ENCODE data around the gene RAP1B. TPM values are rescaled to one million over a fixed set of nuclear protein-coding genes. Genes with fewer than 3 reads are reported as not detected.

RAP1B gene
- total and polyA plus RNA-seq, 2 donors (not counting 1 experiment from before 2014, with no cell fraction given), result 54.5 to 159 TPM

GRCh38 chr12:68564166-68564565, 46.5 kb upstream of the RAP1B start:
- Histone ChIP-seq H3K27ac (ENCODE audit: low read length in 2 of 2) (no peak overlapping the region), H4K20me1 (ENCODE audit: control insufficient read depth, insufficient read depth, low read length, poor library complexity, severe bottlenecking) (no peaks in the 10 kb centered on the region), H3K9me3 (ENCODE audit: control extremely low read depth in 1 of 3, control insufficient read depth in 2 of 3, insufficient read depth in 1 of 3, low read length in 2 of 3) (no peaks in the 10 kb centered on the region), H3K4me2 (replicated peaks; ENCODE audit: low read depth, low read length, poor library complexity, severe bottlenecking) (no peak overlapping the region), H3K4me1 (ENCODE audit: control insufficient read depth in 2 of 2, insufficient read depth in 2 of 2, low read length in 2 of 2) (no peaks in the 10 kb centered on the region), H3K9ac (ENCODE audit: low read length) (no peak overlapping the region), H3K79me2 (ENCODE audit: control insufficient read depth, insufficient read depth, low read length) (no peaks in the 10 kb centered on the region), H2AFZ (ENCODE audit: insufficient read depth, low read depth, low read length, poor library complexity, severe bottlenecking) (no peak overlapping the region), H3K27me3 (replicated peaks in 1 of 4; ENCODE audit: control extremely low read depth in 1 of 4, control insufficient read depth in 3 of 4, insufficient read depth in 4 of 4, low read length in 3 of 4) (no peaks in the 10 kb centered on the region), H3K4me3 (ENCODE audit: control extremely low read depth in 1 of 5, extremely low read depth in 1 of 5, insufficient read depth in 1 of 5, low read depth in 2 of 5, low read length in 4 of 5) (no peak overlapping the region), H3K36me3 (replicated peaks in 1 of 2; ENCODE audit: control extremely low read depth in 1 of 2, control insufficient read depth in 1 of 2, extremely low read depth in 1 of 2, insufficient read depth in 2 of 2, low read length in 1 of 2) (no peaks in the 10 kb centered on the region)
- ATAC-seq (ENCODE audit: low read depth), result no peak
- Mint-ChIP-seq H3K27ac (no peak overlapping the region), H3K4me3 (no peak overlapping the region), H3K9me3 (ENCODE audit: insufficient read depth) (no peaks in the 10 kb centered on the region), H3K4me1 (peaks cover 4% of the 10 kb centered on the region), H3K27me3 (no peaks in the 10 kb centered on the region)
- CTCF ChIA-PET, result no interaction called here
- DNase-seq, result no peak
- no peak for TF ChIP-seq CTCF (IDR thresholded peaks at IDR 0.05)
- TF ChIP-seq EZH2 (IDR thresholded peaks at IDR 0.05; ENCODE audit: borderline replicate concordance, insufficient read depth, low read depth, low read length, poor library complexity, severe bottlenecking), result no peak
- no CpG with 5 or more reads among the region's 1 CpG for WGBS (ENCODE audit: insufficient coverage)
- POLR2A ChIA-PET, result no interaction called here
- intact Hi-C loops (cut with micrococcal nuclease), result no loop called here

GRCh38 chr12:68565391-68565903, 45.3 kb upstream of the RAP1B start:
- Mint-ChIP-seq H3K27ac (no peak overlapping the region), H3K4me3 (no peak overlapping the region), H3K9me3 (ENCODE audit: insufficient read depth) (no peaks in the 10 kb centered on the region), H3K4me1 (peaks cover 4% of the 10 kb centered on the region), H3K27me3 (no peaks in the 10 kb centered on the region)
- no peaks in the 10 kb centered on the region for H3K36me3 ChIP-seq (replicated peaks in 1 of 2; ENCODE audit: control extremely low read depth in 1 of 2, control insufficient read depth in 1 of 2, extremely low read depth in 1 of 2, insufficient read depth in 2 of 2, low read length in 1 of 2)
- H3K4me1 ChIP-seq (ENCODE audit: control insufficient read depth in 2 of 2, insufficient read depth in 2 of 2, low read length in 2 of 2), result no peaks in the 10 kb centered on the region
- no peaks in the 10 kb centered on the region for H3K27me3 ChIP-seq (replicated peaks in 1 of 4; ENCODE audit: control extremely low read depth in 1 of 4, control insufficient read depth in 3 of 4, insufficient read depth in 4 of 4, low read length in 3 of 4)
- no peak overlapping the region for H3K27ac ChIP-seq (ENCODE audit: low read length in 2 of 2)
- intact Hi-C loops (cut with micrococcal nuclease), result no loop called here
- H3K9ac ChIP-seq (ENCODE audit: low read length), result no peak overlapping the region
- H3K4me2 ChIP-seq (replicated peaks; ENCODE audit: low read depth, low read length, poor library complexity, severe bottlenecking), result no peak overlapping the region
- WGBS (ENCODE audit: insufficient coverage), result no CpG with 5 or more reads among the region's 1 CpG
- ATAC-seq (ENCODE audit: low read depth) (no peak), DNase-seq (no peak)
- H2AFZ ChIP-seq (ENCODE audit: insufficient read depth, low read depth, low read length, poor library complexity, severe bottlenecking), result no peak overlapping the region
- H3K4me3 ChIP-seq (ENCODE audit: control extremely low read depth in 1 of 5, extremely low read depth in 1 of 5, insufficient read depth in 1 of 5, low read depth in 2 of 5, low read length in 4 of 5), result no peak overlapping the region
- no peaks in the 10 kb centered on the region for H3K79me2 ChIP-seq (ENCODE audit: control insufficient read depth, insufficient read depth, low read length)
- ChIA-PET CTCF (no interaction called here), POLR2A (no interaction called here)
- TF ChIP-seq CTCF (IDR thresholded peaks at IDR 0.05) (no peak), EZH2 (IDR thresholded peaks at IDR 0.05; ENCODE audit: borderline replicate concordance, insufficient read depth, low read depth, low read length, poor library complexity, severe bottlenecking) (no peak)
- no peaks in the 10 kb centered on the region for H4K20me1 ChIP-seq (ENCODE audit: control insufficient read depth, insufficient read depth, low read length, poor library complexity, severe bottlenecking)
- no peaks in the 10 kb centered on the region for H3K9me3 ChIP-seq (ENCODE audit: control extremely low read depth in 1 of 3, control insufficient read depth in 2 of 3, insufficient read depth in 1 of 3, low read length in 2 of 3)

Measured in B cell (primary cell).